GM12874 (cell line): ENCODE measurements around the gene HSCB.

Experiments
- TF ChIP-seq, protein P1 (sequence below): IDR thresholded peaks from 2 replicates; pipeline ENCODE4 v1.5.1; 2011; ENCODE audit warnings: low read depth, mild to moderate bottlenecking, control low read depth, low read length, moderate library complexity; ENCODE audit not compliant: insufficient read depth

The HSCB gene

DNA sequence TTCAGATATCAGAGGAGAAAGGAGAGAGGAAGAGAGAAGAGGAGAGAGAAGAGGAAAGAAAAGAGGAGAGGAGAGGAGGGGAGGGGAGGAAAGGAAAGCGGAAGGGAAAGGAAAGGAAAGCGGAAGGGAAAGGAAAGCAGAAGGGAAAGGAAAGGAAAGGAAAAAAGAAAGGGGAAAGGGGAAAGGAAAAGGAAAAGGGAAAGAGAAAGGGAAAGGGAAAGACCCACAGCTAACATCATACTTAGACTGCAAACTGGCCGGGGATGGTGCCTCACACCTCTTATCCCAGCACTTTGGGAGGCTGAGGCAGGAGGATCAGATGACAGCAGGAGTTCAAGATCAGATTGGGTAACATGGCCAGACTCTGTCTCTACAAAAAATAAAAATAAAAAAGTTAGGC is 11.7 kb upstream of the HSCB start:
- TF ChIP-seq, protein P1, sequence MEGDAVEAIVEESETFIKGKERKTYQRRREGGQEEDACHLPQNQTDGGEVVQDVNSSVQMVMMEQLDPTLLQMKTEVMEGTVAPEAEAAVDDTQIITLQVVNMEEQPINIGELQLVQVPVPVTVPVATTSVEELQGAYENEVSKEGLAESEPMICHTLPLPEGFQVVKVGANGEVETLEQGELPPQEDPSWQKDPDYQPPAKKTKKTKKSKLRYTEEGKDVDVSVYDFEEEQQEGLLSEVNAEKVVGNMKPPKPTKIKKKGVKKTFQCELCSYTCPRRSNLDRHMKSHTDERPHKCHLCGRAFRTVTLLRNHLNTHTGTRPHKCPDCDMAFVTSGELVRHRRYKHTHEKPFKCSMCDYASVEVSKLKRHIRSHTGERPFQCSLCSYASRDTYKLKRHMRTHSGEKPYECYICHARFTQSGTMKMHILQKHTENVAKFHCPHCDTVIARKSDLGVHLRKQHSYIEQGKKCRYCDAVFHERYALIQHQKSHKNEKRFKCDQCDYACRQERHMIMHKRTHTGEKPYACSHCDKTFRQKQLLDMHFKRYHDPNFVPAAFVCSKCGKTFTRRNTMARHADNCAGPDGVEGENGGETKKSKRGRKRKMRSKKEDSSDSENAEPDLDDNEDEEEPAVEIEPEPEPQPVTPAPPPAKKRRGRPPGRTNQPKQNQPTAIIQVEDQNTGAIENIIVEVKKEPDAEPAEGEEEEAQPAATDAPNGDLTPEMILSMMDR = no peak

DNA sequence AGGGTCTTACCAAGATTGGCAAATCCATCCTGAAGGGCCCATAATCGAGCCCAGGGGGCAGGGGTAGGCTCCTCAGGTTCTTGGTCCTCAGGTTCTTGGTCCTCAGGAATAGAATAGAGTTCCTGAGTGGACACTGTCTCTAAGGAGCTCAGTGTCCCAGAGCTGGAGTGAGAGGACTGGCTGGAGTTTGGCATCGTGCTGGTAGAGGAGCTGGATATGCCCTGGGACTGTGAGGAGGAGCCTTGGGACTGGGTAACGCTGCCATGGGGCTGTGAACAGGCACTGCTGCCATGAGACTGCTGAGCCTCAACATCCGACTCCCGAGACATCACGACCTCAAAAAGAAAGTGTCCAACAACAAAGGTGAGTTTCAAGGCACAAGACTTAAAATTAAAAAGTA is 7.4 kb upstream of the HSCB start:
- TF ChIP-seq, protein P1 = no peak

- TF ChIP-seq, protein P1 = no peak
Measured at GRCh38 chr22:28736301-28737155, 5.3 kb upstream of the HSCB start.

GRCh38 chr22:28737701-28738100 is 4.1 kb upstream of the HSCB start:
- TF ChIP-seq, protein P1 = no peak

DNA sequence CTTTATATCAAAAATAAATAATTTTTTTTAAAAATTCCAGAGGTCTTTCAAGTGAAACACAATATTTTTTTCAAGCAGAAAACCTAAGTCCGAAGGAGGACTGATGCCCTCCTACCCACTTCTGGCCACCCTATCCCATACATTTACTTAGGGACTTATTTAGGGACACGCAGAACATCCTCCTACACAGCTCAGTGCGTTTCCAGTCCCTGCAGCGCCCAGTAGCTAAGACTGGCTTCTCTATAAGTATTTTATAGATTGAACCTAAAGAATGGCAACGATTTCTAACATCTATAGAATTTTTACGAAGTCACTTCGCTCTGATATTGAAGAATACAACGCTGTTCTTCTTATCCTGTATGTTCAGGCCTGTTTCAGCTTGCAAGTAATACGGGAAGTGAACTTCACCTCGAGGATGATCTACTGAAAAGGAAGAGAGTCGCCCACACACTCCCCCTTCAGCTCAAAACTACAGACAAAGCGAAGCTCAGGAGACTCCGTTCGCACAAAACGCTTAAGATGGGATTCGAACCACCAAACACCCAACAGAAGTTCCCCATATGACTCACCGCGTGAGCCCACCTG is 547 bp upstream of the HSCB start:
- TF ChIP-seq, protein P1 = no peak

GRCh38 chr22:28742562-28742962 is 723 bp downstream of the HSCB start:
- TF ChIP-seq, protein P1 = no peak

DNA sequence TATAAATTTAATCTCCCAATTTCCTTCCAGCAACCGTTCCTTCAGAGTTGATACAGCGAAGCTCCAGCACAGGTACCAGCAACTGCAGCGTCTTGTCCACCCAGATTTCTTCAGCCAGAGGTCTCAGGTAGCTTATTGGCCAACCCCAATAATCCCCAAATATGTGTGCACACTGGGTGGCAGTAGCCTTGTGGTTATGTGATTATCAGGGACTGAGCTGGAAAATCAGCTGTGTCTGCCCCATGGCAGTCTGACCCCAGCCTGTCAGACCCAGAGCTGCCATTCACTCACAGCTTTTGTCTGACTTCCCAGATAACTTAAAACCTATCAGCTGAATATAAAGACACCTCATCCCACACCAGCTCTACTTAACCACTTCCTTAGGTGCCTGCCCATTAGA is 2.0 kb downstream of the HSCB start:
- TF ChIP-seq, protein P1 = no peak
